Right lobe of liver (tissue), 4 donors: ENCODE measurements around the gene STAB1.

Experiments
- POLR2A ChIP-seq: fragments of 450-650 bp; IDR thresholded peaks from one replicate; pipeline ENCODE4 v1.6.1; 2017; ENCODE audit warnings: antibody characterized with exemption, mild to moderate bottlenecking
- TF ChIP-seq, protein P1 (sequence below), 4 donors: fragments of 200-600 bp in 3 of 4; fragments of 450-650 bp in 1 of 4; IDR thresholded peaks; one replicate each; pipeline versions ENCODE4 v1.5.1 to v1.8.0; 2016 to 2022; ENCODE audit warnings: antibody characterized with exemption in 4 of 4, mild to moderate bottlenecking in 2 of 4
- donor health status: DM: no; HTN: no; CAD: no.
- donor health status: DM: no; HTN: no; CAD: no.
- donor health status: DM: no; HTN: yes; CAD: no.

DNA sequence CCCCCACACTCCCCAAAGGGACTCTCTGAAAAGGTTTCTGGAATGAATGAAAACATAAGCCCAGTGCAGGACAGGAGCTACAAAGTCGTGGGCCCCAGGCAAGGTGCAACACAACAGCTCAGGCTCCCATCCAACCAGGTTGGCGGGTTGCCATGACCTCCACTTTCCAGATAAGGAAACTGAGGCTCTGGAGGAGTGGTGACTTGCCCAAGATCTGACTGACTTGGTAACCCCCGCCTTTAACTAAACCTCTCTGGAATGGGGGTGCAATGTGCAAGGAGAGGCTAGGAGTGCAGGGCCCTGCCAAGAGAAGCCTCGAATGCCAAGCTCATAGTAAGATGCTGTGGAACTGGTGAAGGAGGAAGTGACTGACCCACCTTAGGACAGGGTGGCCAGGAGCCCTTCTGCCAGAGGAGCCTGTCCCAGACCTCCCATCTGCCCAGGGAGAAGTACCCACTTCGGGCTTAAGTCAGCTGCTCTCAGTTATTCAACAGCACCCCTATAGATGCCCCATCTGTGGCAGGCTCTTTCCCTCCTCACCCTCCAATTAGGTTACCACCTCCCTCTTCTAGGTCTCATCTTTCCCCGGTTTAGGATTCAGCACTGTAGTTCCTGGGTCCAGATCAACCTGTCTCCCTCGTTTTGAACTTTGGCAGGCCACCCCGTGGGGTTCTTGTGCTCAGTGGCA, 40.7 kb upstream of the STAB1 start:
- TF ChIP-seq, protein P1, sequence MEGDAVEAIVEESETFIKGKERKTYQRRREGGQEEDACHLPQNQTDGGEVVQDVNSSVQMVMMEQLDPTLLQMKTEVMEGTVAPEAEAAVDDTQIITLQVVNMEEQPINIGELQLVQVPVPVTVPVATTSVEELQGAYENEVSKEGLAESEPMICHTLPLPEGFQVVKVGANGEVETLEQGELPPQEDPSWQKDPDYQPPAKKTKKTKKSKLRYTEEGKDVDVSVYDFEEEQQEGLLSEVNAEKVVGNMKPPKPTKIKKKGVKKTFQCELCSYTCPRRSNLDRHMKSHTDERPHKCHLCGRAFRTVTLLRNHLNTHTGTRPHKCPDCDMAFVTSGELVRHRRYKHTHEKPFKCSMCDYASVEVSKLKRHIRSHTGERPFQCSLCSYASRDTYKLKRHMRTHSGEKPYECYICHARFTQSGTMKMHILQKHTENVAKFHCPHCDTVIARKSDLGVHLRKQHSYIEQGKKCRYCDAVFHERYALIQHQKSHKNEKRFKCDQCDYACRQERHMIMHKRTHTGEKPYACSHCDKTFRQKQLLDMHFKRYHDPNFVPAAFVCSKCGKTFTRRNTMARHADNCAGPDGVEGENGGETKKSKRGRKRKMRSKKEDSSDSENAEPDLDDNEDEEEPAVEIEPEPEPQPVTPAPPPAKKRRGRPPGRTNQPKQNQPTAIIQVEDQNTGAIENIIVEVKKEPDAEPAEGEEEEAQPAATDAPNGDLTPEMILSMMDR (IDR thresholded peaks at IDR 0.05): no peak
- no peak for TF ChIP-seq POLR2A
